ENCODE measurements around the gene DNM2.

DNM2 gene

DNA sequence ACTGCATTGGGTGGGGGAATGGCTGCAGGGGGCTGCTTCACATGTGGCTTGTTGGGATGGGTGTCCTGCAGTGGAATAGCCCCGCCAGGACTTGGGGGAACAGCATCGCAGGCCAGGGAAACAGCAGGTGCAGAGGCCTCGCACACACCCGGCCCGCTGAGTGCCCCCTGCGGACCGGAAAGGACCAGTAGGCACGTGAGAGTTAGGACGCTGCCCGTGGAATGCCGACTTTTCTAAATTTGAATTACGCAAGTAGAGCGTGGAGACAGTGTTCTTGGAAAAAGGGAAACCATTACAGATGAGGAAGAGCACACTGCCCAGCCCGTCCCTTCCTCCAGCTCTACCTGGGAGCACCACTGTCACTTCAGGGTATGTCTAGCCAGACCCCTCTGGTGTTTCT lies 11.5 kb downstream of the DNM2 start:
- ChIA-PET CTCF (no interaction called here), POLR2A (ENCODE audit: low non-redundant PET) (no interaction called here)
- no peak overlapping the region for H3K27ac ChIP-seq
- DNase-seq (ENCODE audit: low spot score): no peak
- TF ChIP-seq CTCF (conservative IDR thresholded peaks at IDR 0.05; ENCODE audit: low read depth): no peak

DNA sequence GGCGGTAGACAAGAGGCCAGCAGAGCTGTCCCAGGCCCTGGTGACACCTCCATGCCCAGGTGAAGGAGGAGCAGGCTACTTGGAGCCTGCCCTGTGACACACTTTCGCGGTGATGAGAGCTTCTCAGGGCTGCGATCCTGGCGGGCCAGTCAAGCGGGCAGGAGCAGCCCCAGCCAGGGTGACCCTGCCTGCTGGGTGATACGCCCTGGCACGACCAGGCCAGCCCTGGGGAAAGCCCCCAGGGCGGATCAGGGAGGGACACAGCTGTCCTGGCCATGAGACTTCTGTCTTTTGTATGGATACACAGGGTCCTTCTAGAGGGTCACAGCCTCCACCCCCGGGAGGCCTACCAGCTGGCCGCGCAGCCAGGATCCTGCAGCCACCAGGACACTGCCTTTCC lies 13.1 kb downstream of the DNM2 start:
- peak overlapping the region; percentile 46 for H3K27ac ChIP-seq
- DNase-seq (ENCODE audit: low spot score): no peak
- TF ChIP-seq CTCF (conservative IDR thresholded peaks at IDR 0.05; ENCODE audit: low read depth): no peak
- ChIA-PET CTCF (interaction anchor here (0.7 kb wide), 1 partner anchor 11 kb away, joined by 3 read pairs; no protein-coding TSS in a partner anchor), POLR2A (ENCODE audit: low non-redundant PET) (no interaction called here)

DNA sequence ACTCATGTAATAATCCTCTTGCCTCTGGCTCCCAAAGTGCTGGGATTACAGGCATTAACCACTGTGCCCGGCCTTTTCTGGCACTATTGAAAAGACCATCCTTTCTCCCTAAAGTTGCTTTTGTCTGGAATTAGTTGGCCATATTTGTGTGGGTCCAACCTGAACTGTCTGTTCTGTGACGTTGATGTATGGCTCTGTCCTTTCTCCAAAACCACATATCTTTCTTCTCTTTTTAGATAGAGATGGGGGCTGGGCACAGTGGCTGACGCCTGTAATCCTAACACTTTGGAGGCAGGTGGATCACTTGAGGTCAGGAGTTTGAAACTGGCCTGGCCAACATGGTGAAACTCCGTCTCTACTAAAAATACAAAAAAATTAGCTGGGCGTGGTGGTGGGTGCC lies 17.9 kb downstream of the DNM2 start:
- no peak for TF ChIP-seq CTCF (conservative IDR thresholded peaks at IDR 0.05; ENCODE audit: low read depth)
- no peak for DNase-seq (ENCODE audit: low spot score)
- ChIA-PET CTCF (no interaction called here), POLR2A (ENCODE audit: low non-redundant PET) (no interaction called here)
- no peak overlapping the region for H3K27ac ChIP-seq

GRCh38 chr19:10736189-10736588 lies 18.3 kb downstream of the DNM2 start:
- no peak for DNase-seq (ENCODE audit: low spot score)
- ChIA-PET CTCF (no interaction called here), POLR2A (ENCODE audit: low non-redundant PET) (no interaction called here)
- no peak for TF ChIP-seq CTCF (conservative IDR thresholded peaks at IDR 0.05; ENCODE audit: low read depth)
- H3K27ac ChIP-seq: no peak overlapping the region

- ChIA-PET POLR2A (ENCODE audit: low non-redundant PET) (no interaction called here), CTCF (no interaction called here)
- H3K27ac ChIP-seq: peak overlapping the region; percentile 18; the same call in 1 of the 2 replicates
- no peak for TF ChIP-seq CTCF (conservative IDR thresholded peaks at IDR 0.05; ENCODE audit: low read depth)
- no peak for DNase-seq (ENCODE audit: low spot score)
These were observed 19.2 kb downstream of the DNM2 start for GRCh38 chr19:10736916-10737551.

GRCh38 chr19:10737722-10738121 lies 19.8 kb downstream of the DNM2 start:
- DNase-seq (ENCODE audit: low spot score): no peak
- ChIA-PET CTCF (no interaction called here), POLR2A (ENCODE audit: low non-redundant PET) (no interaction called here)
- no peak for TF ChIP-seq CTCF (conservative IDR thresholded peaks at IDR 0.05; ENCODE audit: low read depth)
- no peak overlapping the region for H3K27ac ChIP-seq

All from RWPE1 (cell line).